HEK293 (cell line): ENCODE data around the gene CYP27A1.

Experiments used
- CTCF ChIA-PET: fragments of 350-600 bp; formaldehyde crosslinking; extraction: SDS; loops from one replicate; lab custom pipeline; 2021; ENCODE audit warnings: antibody characterized with exemption; lab: Yijun Ruan, JAX
- POLR2A ChIA-PET: fragments of 300-600 bp; formaldehyde crosslinking; extraction: SDS; loops from one replicate; lab custom pipeline; 2020; ENCODE audit warnings: antibody characterized with exemption, inconsistent platforms; lab: Yijun Ruan, JAX
- H3K27ac ChIP-seq: fragments of 200-500 bp; sonication (Bioruptor generic); 2 replicates; pipeline ENCODE4 v1.5.1; 2014; ENCODE audit warnings: low read depth, low read length, control low read depth, inconsistent platforms; ENCODE audit errors: extremely low read depth
- H3K36me3 ChIP-seq, 2 experiments: fragments of 200-500 bp in 1 of 2; sonication (Bioruptor generic) in 1 of 2; 1 replicate in 1 of 2; 2 replicates in 1 of 2; pipeline ENCODE4 v1.5.1; 2014 to 2017; ENCODE audit warnings: inconsistent platforms in 2 of 2, low read length in 2 of 2; ENCODE audit not compliant: control insufficient read depth in 2 of 2, insufficient read depth in 1 of 2
- H3K4me1 ChIP-seq: fragments of 200-500 bp; sonication (Bioruptor generic); 2 replicates; pipeline ENCODE4 v1.5.1; 2014; ENCODE audit warnings: mild to moderate bottlenecking, low read length, inconsistent platforms; ENCODE audit not compliant: control insufficient read depth, insufficient read depth
- H3K4me3 ChIP-seq: 2 replicates; pipeline ENCODE4 v1.5.1; 2011; ENCODE audit warnings: low read depth, mild to moderate bottlenecking, control low read depth, low read length, moderate library complexity
- H3K9me3 ChIP-seq: fragments of 200-500 bp; sonication (Bioruptor generic); 2 replicates; pipeline ENCODE4 v1.5.1; 2014; ENCODE audit warnings: low read depth, low read length, inconsistent platforms; ENCODE audit not compliant: control insufficient read depth, insufficient read depth
- ELK4 ChIP-seq: IDR thresholded peaks from 2 replicates; pipeline ENCODE4 v1.6.1; 2011; ENCODE audit warnings: mild to moderate bottlenecking, low read depth, low read length, borderline replicate concordance
- FEZF1 ChIP-seq: fragments of 450-650 bp; formaldehyde crosslinking; IDR thresholded peaks from 2 replicates; pipeline ENCODE4 v1.5.1; 2016; ENCODE audit warnings: missing biosample characterization, missing genetic modification characterization
- GLIS1 ChIP-seq: fragments of 450-650 bp; formaldehyde crosslinking; IDR thresholded peaks from 2 replicates; pipeline ENCODE4 v1.5.1; 2016; ENCODE audit warnings: missing biosample characterization, missing genetic modification characterization
- KLF10 ChIP-seq: fragments of 450-650 bp; IDR thresholded peaks from 2 replicates; pipeline ENCODE4 v1.5.1; 2018; ENCODE audit warnings: missing biosample characterization, mild to moderate bottlenecking, missing genetic modification characterization
- KLF17 ChIP-seq: fragments of 450-650 bp; formaldehyde crosslinking; IDR thresholded peaks from 2 replicates; pipeline ENCODE4 v1.5.1; 2016; ENCODE audit warnings: missing biosample characterization, missing genetic modification characterization
- PRDM10 ChIP-seq: fragments of 450-650 bp; formaldehyde crosslinking; IDR thresholded peaks from 2 replicates; pipeline ENCODE4 v1.5.1; 2016; ENCODE audit warnings: missing biosample characterization, missing genetic modification characterization
- SP7 ChIP-seq: fragments of 450-650 bp; formaldehyde crosslinking; IDR thresholded peaks from 2 replicates; pipeline ENCODE4 v1.5.1; 2016; ENCODE audit warnings: missing biosample characterization, missing genetic modification characterization
- WT1 ChIP-seq: fragments of 450-650 bp; formaldehyde crosslinking; IDR thresholded peaks from 2 replicates; pipeline ENCODE4 v1.5.1; 2016; ENCODE audit warnings: missing biosample characterization, missing genetic modification characterization
- ZBTB17 ChIP-seq: fragments of 450-650 bp; formaldehyde crosslinking; IDR thresholded peaks from 2 replicates; pipeline ENCODE4 v1.5.1; 2016; ENCODE audit warnings: missing biosample characterization, missing genetic modification characterization
- ZBTB7A ChIP-seq: fragments of 450-650 bp; formaldehyde crosslinking; IDR thresholded peaks from 2 replicates; pipeline ENCODE4 v1.5.1; 2016; ENCODE audit warnings: low read depth, missing biosample characterization, missing genetic modification characterization
- ZNF274 ChIP-seq, 2 experiments: fragments of 200-500 bp in 1 of 2; fragments of 450-650 bp in 1 of 2; sonication (Bioruptor generic) in 1 of 2; formaldehyde crosslinking in 1 of 2; IDR thresholded peaks; 2 replicates each; pipeline versions ENCODE4 v1.5.1 to v1.6.1; 2014 to 2016; ENCODE audit warnings: borderline replicate concordance in 1 of 2, inconsistent platforms in 1 of 2, low read length in 1 of 2, missing biosample characterization in 1 of 2, missing genetic modification characterization in 1 of 2
- ZNF311 ChIP-seq: fragments of 450-650 bp; formaldehyde crosslinking; IDR thresholded peaks from 2 replicates; pipeline ENCODE4 v1.5.1; 2017; ENCODE audit warnings: missing biosample characterization, missing genetic modification characterization, borderline replicate concordance
- ZNF416 ChIP-seq: fragments of 450-650 bp; formaldehyde crosslinking; IDR thresholded peaks from 2 replicates; pipeline ENCODE4 v1.5.1; 2016; ENCODE audit warnings: missing biosample characterization, missing genetic modification characterization
- ZNF423 ChIP-seq: fragments of 450-650 bp; formaldehyde crosslinking; IDR thresholded peaks from 2 replicates; pipeline ENCODE4 v1.5.1; 2016; ENCODE audit warnings: missing biosample characterization, missing genetic modification characterization
- ZNF426 ChIP-seq: fragments of 450-650 bp; formaldehyde crosslinking; IDR thresholded peaks from 2 replicates; pipeline ENCODE4 v1.5.1; 2017; ENCODE audit warnings: missing biosample characterization, missing genetic modification characterization, mild to moderate bottlenecking, inconsistent platforms, moderate library complexity
- ZNF433 ChIP-seq: fragments of 450-650 bp; formaldehyde crosslinking; IDR thresholded peaks from 2 replicates; pipeline ENCODE4 v1.5.1; 2016; ENCODE audit warnings: missing biosample characterization, missing genetic modification characterization, low read depth
- ZNF621 ChIP-seq: fragments of 450-650 bp; formaldehyde crosslinking; IDR thresholded peaks from 2 replicates; pipeline ENCODE4 v1.5.1; 2017; ENCODE audit warnings: missing biosample characterization, missing genetic modification characterization
- ZNF660 ChIP-seq: fragments of 450-650 bp; IDR thresholded peaks from 2 replicates; pipeline ENCODE4 v1.5.1; 2018; ENCODE audit warnings: missing biosample characterization, mild to moderate bottlenecking, missing genetic modification characterization
- ZNF670 ChIP-seq: fragments of 450-650 bp; formaldehyde crosslinking; IDR thresholded peaks from 2 replicates; pipeline ENCODE4 v1.5.1; 2016; ENCODE audit warnings: missing biosample characterization, missing genetic modification characterization, low read depth
- ZNF704 ChIP-seq: fragments of 450-650 bp; formaldehyde crosslinking; IDR thresholded peaks from 2 replicates; pipeline ENCODE4 v1.5.1; 2016; ENCODE audit warnings: missing biosample characterization, missing genetic modification characterization
- ZNF76 ChIP-seq: fragments of 450-650 bp; formaldehyde crosslinking; IDR thresholded peaks from 2 replicates; pipeline ENCODE4; 2016; ENCODE audit warnings: low read depth, missing biosample characterization, missing genetic modification characterization, borderline replicate concordance
- ZNF791 ChIP-seq: fragments of 450-650 bp; formaldehyde crosslinking; IDR thresholded peaks from 2 replicates; pipeline ENCODE4 v1.5.1; 2016; ENCODE audit warnings: missing biosample characterization, missing genetic modification characterization
- TF ChIP-seq, protein P1 (sequence below): fragments of 450-650 bp; formaldehyde crosslinking; IDR thresholded peaks from 2 replicates; pipeline ENCODE4 v1.5.1; 2016; ENCODE audit warnings: missing biosample characterization, missing genetic modification characterization
- TF ChIP-seq, protein P2 (sequence below): fragments of 450-650 bp; formaldehyde crosslinking; IDR thresholded peaks from 2 replicates; pipeline ENCODE4 v1.5.1; 2016; ENCODE audit warnings: missing biosample characterization, missing genetic modification characterization
- TF ChIP-seq, protein P3 (sequence below): fragments of 450-650 bp; formaldehyde crosslinking; IDR thresholded peaks from 2 replicates; pipeline ENCODE4 v1.5.0; 2017; ENCODE audit warnings: missing biosample characterization, missing genetic modification characterization, borderline replicate concordance

The CYP27A1 gene

DNA sequence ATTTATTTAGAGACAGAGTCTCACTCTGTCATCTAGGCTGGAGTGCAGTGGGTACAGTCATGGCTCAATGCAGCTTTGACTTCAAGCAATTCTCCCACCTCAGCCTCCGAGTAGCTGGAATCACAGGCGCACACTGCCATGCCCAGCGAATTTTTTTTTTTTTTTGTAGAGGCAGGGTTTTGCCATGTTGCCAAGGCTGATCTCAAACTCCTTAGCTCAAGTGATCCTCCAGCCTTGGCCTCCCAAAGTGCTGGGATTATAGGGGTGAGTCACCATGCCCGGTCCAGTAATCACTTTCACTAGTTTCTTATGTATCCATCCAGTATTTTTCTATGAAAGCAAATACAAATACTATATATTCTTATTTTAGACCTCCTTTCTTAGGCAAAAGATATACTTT, 25.7 kb downstream of the CYP27A1 start:
- Histone ChIP-seq H3K9me3 (no peaks in the 10 kb centered on the region), H3K4me3 (no peak overlapping the region), H3K36me3 (no peaks in the 10 kb centered on the region), H3K27ac (no peak overlapping the region), H3K4me1 (peaks cover 14% of the 10 kb centered on the region)
- POLR2A ChIA-PET = no interaction called here
- CTCF ChIA-PET = no interaction called here
- no peak for TF ChIP-seq ELK4
- TF ChIP-seq FEZF1 (tag by site-specific recombination) = no peak
- no peak for TF ChIP-seq ZBTB7A (tag by site-specific recombination)
- no peak for TF ChIP-seq ZNF704
- TF ChIP-seq WT1 (tag by site-specific recombination) = peak; percentile 17; the same call in 1 of the 2 replicates
- peak; percentile 47; the same call in 1 of the 2 replicates for TF ChIP-seq ZBTB17 (tag by site-specific recombination)
- TF ChIP-seq SP7 (tag by site-specific recombination) = 0 out of 2 replicates have a peak, but pooled peaks have one; percentile 30
- no peak for TF ChIP-seq ZNF426
- TF ChIP-seq, protein P1, sequence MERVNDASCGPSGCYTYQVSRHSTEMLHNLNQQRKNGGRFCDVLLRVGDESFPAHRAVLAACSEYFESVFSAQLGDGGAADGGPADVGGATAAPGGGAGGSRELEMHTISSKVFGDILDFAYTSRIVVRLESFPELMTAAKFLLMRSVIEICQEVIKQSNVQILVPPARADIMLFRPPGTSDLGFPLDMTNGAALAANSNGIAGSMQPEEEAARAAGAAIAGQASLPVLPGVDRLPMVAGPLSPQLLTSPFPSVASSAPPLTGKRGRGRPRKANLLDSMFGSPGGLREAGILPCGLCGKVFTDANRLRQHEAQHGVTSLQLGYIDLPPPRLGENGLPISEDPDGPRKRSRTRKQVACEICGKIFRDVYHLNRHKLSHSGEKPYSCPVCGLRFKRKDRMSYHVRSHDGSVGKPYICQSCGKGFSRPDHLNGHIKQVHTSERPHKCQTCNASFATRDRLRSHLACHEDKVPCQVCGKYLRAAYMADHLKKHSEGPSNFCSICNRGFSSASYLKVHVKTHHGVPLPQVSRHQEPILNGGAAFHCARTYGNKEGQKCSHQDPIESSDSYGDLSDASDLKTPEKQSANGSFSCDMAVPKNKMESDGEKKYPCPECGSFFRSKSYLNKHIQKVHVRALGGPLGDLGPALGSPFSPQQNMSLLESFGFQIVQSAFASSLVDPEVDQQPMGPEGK (tag by site-specific recombination) = 0 out of 2 replicates have a peak, but pooled peaks have one; percentile 16
- TF ChIP-seq ZNF311 (tag by site-specific recombination) = no peak
- no peak for TF ChIP-seq ZNF416 (tag by site-specific recombination)
- no peak for TF ChIP-seq ZNF660 (tag by site-specific recombination)
- no peak for TF ChIP-seq ZNF433
- TF ChIP-seq, protein P2, sequence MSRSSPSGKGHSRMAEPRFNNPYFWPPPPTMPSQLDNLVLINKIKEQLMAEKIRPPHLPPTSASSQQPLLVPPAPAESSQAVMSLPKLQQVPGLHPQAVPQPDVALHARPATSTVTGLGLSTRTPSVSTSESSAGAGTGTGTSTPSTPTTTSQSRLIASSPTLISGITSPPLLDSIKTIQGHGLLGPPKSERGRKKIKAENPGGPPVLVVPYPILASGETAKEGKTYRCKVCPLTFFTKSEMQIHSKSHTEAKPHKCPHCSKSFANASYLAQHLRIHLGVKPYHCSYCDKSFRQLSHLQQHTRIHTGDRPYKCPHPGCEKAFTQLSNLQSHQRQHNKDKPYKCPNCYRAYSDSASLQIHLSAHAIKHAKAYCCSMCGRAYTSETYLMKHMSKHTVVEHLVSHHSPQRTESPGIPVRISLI = no peak
- no peak for TF ChIP-seq ZNF423 (tag by site-specific recombination)
- TF ChIP-seq ZNF76 (tag by site-specific recombination) = no peak
- TF ChIP-seq ZNF274 (IDR thresholded peaks at IDR 0.05; ENCODE audit: low read length) = no peak
- TF ChIP-seq ZNF274 (tag by site-specific recombination; IDR thresholded peaks at IDR 0.05; ENCODE audit: borderline replicate concordance) = no peak
- TF ChIP-seq ZNF791 (tag by site-specific recombination) = no peak
- TF ChIP-seq KLF10 = no peak
- TF ChIP-seq ZNF621 (tag by site-specific recombination) = no peak
- peak; percentile 60 for TF ChIP-seq GLIS1 (tag by site-specific recombination)
- TF ChIP-seq ZNF670 = no peak
- no peak for TF ChIP-seq PRDM10 (tag by site-specific recombination)
- 0 out of 2 replicates have a peak, but pooled peaks have one; percentile 38 for TF ChIP-seq KLF17 (tag by site-specific recombination)
- TF ChIP-seq, protein P3, sequence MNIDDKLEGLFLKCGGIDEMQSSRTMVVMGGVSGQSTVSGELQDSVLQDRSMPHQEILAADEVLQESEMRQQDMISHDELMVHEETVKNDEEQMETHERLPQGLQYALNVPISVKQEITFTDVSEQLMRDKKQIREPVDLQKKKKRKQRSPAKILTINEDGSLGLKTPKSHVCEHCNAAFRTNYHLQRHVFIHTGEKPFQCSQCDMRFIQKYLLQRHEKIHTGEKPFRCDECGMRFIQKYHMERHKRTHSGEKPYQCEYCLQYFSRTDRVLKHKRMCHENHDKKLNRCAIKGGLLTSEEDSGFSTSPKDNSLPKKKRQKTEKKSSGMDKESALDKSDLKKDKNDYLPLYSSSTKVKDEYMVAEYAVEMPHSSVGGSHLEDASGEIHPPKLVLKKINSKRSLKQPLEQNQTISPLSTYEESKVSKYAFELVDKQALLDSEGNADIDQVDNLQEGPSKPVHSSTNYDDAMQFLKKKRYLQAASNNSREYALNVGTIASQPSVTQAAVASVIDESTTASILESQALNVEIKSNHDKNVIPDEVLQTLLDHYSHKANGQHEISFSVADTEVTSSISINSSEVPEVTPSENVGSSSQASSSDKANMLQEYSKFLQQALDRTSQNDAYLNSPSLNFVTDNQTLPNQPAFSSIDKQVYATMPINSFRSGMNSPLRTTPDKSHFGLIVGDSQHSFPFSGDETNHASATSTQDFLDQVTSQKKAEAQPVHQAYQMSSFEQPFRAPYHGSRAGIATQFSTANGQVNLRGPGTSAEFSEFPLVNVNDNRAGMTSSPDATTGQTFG (tag by site-specific recombination) = no peak
